Muscle layer of colon (tissue), 2 donors: ENCODE data around the gene ERBB4.

ENCODE experiments used
- H3K27ac ChIP-seq: one replicate; pipeline ENCODE4 v1.7.0; 2013; ENCODE audit warnings: low read depth, mild to moderate bottlenecking, low read length, moderate library complexity
- H3K27me3 ChIP-seq, 2 donors: one replicate each; pipeline ENCODE4 v1.7.0; 2013; ENCODE audit warnings: low read length in 2 of 2, mild to moderate bottlenecking in 2 of 2; ENCODE audit not compliant: insufficient read depth in 2 of 2, control insufficient read depth in 1 of 2
- H3K36me3 ChIP-seq: one replicate; pipeline ENCODE4 v1.7.0; 2013; ENCODE audit warnings: mild to moderate bottlenecking, low read length; ENCODE audit not compliant: insufficient read depth
- H3K4me1 ChIP-seq: one replicate; pipeline ENCODE4 v1.7.0; 2013; ENCODE audit warnings: mild to moderate bottlenecking, low read length; ENCODE audit not compliant: insufficient read depth
- H3K4me3 ChIP-seq, 2 donors: one replicate each; pipeline ENCODE4 v1.7.0; 2013; ENCODE audit warnings: low read length in 2 of 2, low read depth in 1 of 2, mild to moderate bottlenecking in 1 of 2, moderate library complexity in 1 of 2
- H3K9ac ChIP-seq: one replicate; pipeline ENCODE4 v1.7.0; 2013; ENCODE audit warnings: low read length
- H3K9me3 ChIP-seq: one replicate; pipeline ENCODE4 v1.7.0; 2013; ENCODE audit warnings: mild to moderate bottlenecking, low read length
- donor health status: abdominal sarcoma.
- donor health status: Adenocarcinoma of cecum.

The ERBB4 gene

DNA sequence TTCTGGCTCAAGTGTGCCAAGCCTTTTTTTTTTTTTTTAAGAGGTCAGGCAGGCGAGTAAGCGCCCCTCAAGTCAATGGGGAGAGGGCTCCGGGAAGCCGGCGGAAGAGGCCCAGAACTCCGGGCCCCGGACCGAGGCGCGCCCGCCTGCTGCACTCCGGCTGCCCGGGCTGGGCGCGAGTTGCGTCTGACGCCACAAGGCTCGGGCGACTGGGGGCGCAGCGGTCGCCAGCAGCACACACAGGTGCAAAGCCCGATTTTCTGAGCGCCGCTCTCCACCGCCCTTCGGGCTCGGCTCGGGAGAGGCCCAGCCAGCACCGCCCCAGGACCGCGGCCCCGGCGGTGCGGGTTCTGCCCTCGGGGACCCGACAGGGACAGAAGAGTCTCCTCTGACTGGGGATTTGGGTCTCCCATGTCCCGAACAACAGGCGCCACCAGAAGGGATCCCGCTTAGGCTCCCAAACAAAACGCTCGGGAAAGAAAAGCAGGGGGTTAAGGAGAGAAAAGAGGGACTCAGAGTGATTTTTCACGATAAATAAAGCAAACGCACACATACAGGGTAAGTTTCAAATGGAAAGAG is 787 bp downstream of the ERBB4 start:
- Histone ChIP-seq H3K27me3 (peaks cover 6 to 25% of the 10 kb centered on the region in 2 donors), H3K4me3 (peak overlapping the region; percentile 58 to 68), H3K9me3 (no peaks in the 10 kb centered on the region), H3K9ac (no peak overlapping the region), H3K36me3 (no peaks in the 10 kb centered on the region), H3K4me1 (no peaks in the 10 kb centered on the region), H3K27ac (no peak overlapping the region)

DNA sequence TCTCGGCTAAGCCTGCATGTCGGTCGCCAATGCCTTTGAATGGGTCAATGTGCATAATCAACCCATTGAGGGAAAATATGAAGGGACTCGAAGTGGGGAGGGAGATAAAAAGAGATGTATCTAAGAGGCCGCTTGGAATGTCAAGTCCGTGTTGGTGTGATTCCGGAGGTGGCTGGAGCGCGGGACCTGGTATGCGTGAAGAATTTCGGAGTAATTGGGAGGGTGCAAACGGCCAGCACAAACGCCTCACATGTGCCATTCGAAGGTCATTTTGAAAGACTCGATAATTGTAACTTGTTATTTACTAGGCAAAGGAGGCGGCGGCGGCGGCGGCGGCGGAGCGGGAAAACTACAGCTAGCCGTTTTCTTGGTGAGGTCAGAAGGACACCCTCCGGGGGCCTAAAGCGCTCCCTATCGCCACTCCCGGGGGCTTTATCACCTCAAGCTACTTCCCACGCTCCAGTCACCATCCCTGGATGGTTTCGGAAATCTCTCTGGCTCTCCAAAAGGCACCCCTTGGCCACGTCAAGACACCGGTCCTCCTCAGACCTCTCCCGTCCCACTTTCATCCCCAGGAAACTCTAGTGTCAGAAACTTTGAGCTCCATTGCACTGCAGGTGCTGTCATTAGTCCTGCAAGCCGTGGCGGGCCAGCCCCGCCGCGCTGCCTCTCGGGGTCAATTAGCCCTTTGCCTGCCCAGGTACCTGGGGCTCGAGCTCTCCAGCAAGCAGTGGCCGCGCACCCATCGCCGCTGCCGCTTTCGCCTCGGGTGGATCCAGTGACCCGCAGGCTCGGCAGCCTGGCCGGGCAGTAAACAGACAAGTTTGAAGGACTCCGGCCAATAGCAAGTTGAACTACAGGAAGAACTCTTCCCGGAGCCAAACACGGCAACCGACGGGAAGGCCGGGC is 1.5 kb downstream of the ERBB4 start:
- Histone ChIP-seq H3K9ac (no peak overlapping the region), H3K9me3 (no peaks in the 10 kb centered on the region), H3K27me3 (peaks cover 6 to 25% of the 10 kb centered on the region in 2 donors), H3K36me3 (no peaks in the 10 kb centered on the region), H3K4me1 (no peaks in the 10 kb centered on the region), H3K27ac (no peak overlapping the region), H3K4me3 (peak overlapping the region; percentile 58 to 68)

DNA sequence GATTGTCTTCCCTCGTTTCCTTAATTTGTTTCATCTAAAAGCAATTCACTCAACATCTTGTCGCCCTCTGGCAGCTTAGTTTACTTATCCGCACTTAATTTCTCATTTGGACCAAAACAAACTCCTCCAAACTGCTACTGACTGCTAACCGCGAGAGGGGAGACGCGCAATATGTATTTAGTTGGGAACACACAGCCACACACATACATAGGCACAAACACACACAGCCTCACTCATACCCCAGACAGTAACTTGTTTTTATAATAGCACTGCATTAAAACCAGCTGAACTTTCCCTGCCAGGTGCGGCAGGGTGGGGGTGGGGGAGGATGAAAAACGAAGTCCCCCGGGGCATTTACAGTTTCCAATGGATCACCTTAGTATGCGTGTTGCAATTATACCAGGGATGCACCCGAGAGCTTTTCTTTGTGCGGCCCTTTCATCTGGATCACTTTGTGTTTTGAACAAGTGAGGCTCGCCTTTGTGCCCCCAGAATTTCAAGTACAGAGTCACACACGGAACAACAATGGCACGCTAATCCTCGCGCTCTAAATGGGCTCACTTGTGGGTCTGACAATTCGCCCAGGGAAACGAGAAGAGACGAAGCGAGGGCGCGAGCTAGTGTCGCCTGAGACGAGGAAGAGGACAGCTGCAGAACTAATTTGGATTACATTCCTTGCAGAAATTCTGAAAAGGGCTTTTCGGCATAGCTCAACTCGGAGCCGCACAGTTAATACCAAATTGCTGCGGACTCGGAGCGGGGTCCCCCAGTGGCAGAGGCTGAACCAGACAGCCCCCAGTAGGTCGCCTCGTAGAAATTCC is 2.4 kb downstream of the ERBB4 start:
- peak overlapping the region; percentile 58 to 68 for H3K4me3 ChIP-seq
- no peaks in the 10 kb centered on the region for H3K9me3 ChIP-seq
- no peak overlapping the region for H3K9ac ChIP-seq
- H3K27ac ChIP-seq, result no peak overlapping the region
- H3K36me3 ChIP-seq, result no peaks in the 10 kb centered on the region
- no peaks in the 10 kb centered on the region for H3K4me1 ChIP-seq
- peaks cover 6 to 25% of the 10 kb centered on the region in 2 donors for H3K27me3 ChIP-seq

DNA sequence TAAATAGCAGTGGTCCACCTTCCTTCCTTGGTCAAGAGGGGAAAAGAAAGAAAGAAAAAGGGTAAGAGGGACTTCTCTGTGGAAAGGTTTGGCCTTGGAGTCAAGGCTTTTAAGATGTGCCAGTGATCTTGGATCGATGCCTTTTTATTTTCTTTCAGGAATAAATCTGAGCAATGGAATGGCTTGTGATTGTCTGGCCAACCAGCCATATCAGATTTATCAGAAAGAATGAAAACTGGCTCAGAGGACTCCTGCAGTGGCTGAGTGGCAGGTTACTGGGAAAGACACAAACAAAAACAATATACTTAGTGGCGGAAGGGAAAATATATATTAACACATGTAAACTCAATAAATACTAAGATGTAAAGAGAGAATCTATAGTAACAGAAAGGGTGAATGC is 4.3 kb downstream of the ERBB4 start:
- no peaks in the 10 kb centered on the region for H3K9me3 ChIP-seq
- no peak overlapping the region for H3K27ac ChIP-seq
- H3K4me1 ChIP-seq, result no peaks in the 10 kb centered on the region
- no peak overlapping the region for H3K9ac ChIP-seq
- no peaks in the 10 kb centered on the region for H3K36me3 ChIP-seq
- H3K4me3 ChIP-seq, result no peak overlapping the region
- peaks cover 6 to 25% of the 10 kb centered on the region in 2 donors for H3K27me3 ChIP-seq

DNA sequence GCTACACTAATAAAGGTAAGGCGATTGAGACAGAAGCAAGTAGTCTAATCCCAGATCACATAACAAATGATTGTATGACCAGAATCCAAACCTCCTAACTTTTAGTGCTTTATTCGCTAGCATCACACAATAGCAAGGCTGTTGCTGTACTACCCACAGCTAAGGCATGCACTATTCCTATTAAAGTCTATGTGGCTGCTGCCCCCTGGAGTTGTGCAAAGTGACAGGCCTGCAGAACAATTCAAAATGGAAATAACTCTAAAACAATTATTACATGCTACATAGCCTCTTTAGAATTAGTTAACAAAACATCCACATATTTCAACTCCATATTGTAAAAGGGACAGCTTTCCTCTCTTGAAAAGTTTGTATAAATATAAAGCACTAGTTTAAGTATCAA is 6.0 kb downstream of the ERBB4 start:
- H3K9ac ChIP-seq, result no peak overlapping the region
- H3K4me3 ChIP-seq, result no peak overlapping the region
- no peaks in the 10 kb centered on the region for H3K4me1 ChIP-seq
- H3K27ac ChIP-seq, result no peak overlapping the region
- no peaks in the 10 kb centered on the region for H3K36me3 ChIP-seq
- H3K27me3 ChIP-seq, result peaks cover 6 to 17% of the 10 kb centered on the region in 2 donors
- H3K9me3 ChIP-seq, result no peaks in the 10 kb centered on the region

DNA sequence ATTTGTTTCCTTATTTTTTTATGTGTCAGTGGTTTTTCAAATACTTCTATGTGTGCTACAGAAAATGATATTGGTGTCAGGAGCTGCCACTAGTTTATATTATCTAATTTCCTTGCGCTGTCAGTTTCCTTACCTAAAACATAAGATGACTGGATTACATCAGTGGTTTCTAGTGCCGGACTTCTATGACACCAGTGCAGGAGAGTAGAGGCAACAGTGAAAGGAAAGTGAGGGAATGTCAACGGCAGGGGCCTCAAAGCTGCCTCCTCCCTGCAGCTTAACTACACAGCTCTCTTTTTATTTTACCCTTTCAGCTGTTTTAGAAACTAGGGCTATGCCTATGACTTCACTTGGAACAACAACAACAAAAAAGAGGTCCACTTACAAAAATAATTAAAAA is 6.5 kb downstream of the ERBB4 start:
- Histone ChIP-seq H3K27ac (no peak overlapping the region), H3K27me3 (peaks cover 6 to 12% of the 10 kb centered on the region in 2 donors), H3K9me3 (no peaks in the 10 kb centered on the region), H3K9ac (no peak overlapping the region), H3K4me3 (no peak overlapping the region), H3K36me3 (no peaks in the 10 kb centered on the region), H3K4me1 (no peaks in the 10 kb centered on the region)

DNA sequence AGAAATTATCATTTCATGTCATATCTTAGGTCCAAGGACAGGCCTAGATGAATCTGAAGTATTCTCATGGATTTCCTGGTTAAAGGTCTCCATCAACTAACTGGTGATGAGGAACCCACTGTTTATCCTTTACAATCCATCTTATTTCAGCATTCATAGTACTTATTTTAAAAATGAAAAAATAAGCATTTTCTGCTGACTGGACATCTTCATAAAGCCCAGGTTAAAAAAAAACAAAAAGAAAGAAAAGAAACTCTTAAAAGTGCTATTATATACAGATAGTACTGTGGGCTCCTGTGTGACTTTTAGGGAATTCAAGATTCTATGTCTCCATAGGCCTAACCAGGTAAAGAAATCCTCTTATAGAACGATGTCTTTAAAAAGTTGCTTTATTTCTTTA is 7.1 kb downstream of the ERBB4 start:
- H3K4me1 ChIP-seq, result no peaks in the 10 kb centered on the region
- H3K9ac ChIP-seq, result no peak overlapping the region
- H3K27ac ChIP-seq, result no peak overlapping the region

DNA sequence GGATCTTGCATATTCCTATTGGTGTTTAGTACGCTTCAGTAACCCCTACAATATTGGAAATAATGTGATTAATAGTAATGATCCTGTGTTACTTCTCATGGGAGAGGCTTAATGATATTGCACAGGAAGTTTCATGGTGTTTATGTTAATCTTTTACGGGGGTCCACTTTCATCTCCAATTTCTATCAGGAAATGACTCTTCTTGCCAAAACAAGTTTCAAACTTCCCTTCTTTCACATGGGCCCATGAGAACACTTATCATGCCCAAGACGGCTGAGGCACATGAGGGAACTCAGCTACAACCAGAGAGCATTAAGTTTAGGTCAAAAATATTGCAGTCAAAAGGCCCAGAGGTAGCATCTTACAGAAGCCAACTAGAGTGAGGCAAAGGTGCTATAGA is 7.6 kb downstream of the ERBB4 start:
- no peak overlapping the region for H3K4me3 ChIP-seq
- H3K36me3 ChIP-seq, result no peaks in the 10 kb centered on the region
- H3K27me3 ChIP-seq, result peaks cover 1% of the 10 kb centered on the region in 2 donors
- no peaks in the 10 kb centered on the region for H3K4me1 ChIP-seq
- H3K27ac ChIP-seq, result no peak overlapping the region
- no peak overlapping the region for H3K9ac ChIP-seq
- H3K9me3 ChIP-seq, result no peaks in the 10 kb centered on the region

More for the DNA sequence above, 7.1 kb downstream of the ERBB4 start:
- Histone ChIP-seq H3K4me3 (no peak overlapping the region), H3K27me3 (peaks cover 6% of the 10 kb centered on the region in 2 donors), H3K36me3 (no peaks in the 10 kb centered on the region), H3K9me3 (no peaks in the 10 kb centered on the region)

DNA sequence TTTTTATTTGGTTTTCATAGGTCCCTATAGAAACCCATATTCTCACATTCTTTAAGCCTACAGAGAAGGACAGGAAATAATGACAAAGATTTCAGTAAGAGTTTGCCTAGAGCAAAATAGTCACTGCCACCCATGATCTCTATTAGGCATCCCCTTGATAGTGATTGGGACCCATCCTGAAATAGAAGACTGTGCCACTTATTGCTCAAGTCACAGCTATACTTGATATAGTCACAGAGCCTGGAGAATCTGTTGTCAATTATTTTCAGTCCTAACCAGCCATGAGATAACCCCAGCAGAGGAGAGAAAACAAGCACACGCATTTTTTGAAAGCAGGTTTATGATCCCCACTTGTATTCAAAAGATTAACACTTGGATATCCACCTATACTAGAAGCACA is 8.2 kb downstream of the ERBB4 start:
- Histone ChIP-seq H3K36me3 (no peaks in the 10 kb centered on the region), H3K4me1 (no peaks in the 10 kb centered on the region), H3K27ac (no peak overlapping the region), H3K9me3 (no peaks in the 10 kb centered on the region), H3K9ac (no peak overlapping the region), H3K27me3 (no peaks in the 10 kb centered on the region), H3K4me3 (no peak overlapping the region)

DNA sequence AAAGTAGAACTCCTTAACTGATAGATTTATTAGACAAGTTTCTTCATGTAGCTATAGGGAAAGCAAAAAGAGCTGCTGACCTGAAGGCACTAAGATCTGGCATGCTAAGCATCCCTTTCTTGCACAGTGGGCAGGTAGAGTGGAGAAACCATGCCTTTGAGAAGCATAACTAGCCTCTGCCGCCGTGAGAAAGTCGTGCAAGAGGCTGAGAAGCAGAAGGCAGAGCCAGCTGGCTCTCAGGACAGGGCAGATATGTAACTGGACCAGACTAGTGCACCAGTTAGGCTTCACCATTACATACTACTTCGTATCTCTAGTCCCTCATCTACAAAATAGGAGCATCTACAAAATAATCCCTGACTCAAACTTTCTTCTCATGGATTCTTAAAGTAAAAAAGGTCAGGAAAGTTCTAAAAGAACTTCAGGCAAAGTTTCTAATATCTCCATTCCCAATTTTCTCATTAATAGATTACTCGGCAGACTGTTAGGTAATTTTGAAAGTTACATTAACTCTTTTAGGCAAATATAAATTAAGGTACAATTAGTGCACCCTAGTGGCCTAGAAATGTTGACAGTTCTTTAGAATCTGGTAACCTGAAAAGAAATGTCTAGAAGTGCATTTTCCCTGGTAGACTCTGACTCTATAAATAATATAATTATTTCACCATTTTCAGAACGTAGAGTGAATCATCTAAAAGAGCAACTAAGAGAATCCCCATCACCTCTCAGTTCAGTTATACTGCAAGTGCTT is 10.3 kb downstream of the ERBB4 start:
- Histone ChIP-seq H3K4me3 (no peak overlapping the region), H3K9ac (no peak overlapping the region), H3K36me3 (no peaks in the 10 kb centered on the region), H3K9me3 (no peaks in the 10 kb centered on the region), H3K27me3 (no peaks in the 10 kb centered on the region), H3K4me1 (no peaks in the 10 kb centered on the region), H3K27ac (no peak overlapping the region)

DNA sequence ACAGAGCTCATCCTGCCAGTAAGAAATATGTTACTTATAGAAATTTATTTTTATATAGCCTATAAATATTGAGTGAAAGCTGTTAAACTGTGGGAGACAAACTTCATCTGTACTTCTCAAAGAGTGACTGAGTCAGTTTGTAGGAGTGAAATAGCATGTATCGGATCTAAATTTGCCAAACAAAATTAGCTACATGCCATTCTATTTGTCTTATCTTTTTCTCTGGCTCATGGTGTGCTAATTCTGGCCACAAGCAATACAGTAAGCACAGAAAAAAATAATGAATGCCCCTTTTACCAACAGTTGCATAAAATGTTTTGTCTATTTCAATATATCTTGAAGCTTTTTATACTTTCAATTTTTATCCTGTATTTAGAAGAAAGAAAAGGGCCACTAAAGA is 12.5 kb downstream of the ERBB4 start:
- no peaks in the 10 kb centered on the region for H3K27me3 ChIP-seq
- no peaks in the 10 kb centered on the region for H3K4me1 ChIP-seq
- no peak overlapping the region for H3K4me3 ChIP-seq
- no peak overlapping the region for H3K27ac ChIP-seq
- no peak overlapping the region for H3K9ac ChIP-seq
- no peaks in the 10 kb centered on the region for H3K36me3 ChIP-seq
- H3K9me3 ChIP-seq, result no peaks in the 10 kb centered on the region
